GM18867 (cell line): ENCODE data around the gene CD300LG.
"Not testable (repeated sequence)": the region's sequence is repeated elsewhere in the genome, so short reads cannot be mapped to it uniquely, and the experiment has no call there.

ENCODE experiments used
- ATAC-seq: cut with Tn5 transposase; IDR thresholded peaks from one replicate; pipeline ENCODE4 v1.9.1; 2021; ENCODE audit warnings: mild to moderate bottlenecking, moderate library complexity; ENCODE audit not compliant: unreplicated experiment

Gene CD300LG

DNA sequence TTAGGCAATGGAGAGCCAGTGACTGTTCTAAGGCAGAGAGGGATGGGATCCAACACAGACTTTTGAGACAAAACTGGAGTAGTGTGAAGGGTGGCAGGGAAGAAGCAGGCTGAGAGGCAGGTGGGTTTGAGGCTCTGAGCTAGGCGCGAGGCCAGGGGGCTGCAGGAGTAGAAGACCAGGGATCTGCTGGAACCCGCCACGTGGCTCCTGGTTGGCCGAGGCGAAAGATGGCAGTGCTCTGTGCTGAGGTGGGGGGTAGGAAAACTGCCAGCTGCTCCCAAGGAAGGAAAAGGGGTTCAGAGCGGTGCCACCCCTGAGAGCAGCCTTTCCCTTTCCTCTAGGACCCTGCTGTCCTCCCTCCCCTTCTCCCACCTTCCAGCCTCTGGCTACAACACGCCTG is 5.6 kb downstream of the CD300LG start:
- ATAC-seq: no peak

DNA sequence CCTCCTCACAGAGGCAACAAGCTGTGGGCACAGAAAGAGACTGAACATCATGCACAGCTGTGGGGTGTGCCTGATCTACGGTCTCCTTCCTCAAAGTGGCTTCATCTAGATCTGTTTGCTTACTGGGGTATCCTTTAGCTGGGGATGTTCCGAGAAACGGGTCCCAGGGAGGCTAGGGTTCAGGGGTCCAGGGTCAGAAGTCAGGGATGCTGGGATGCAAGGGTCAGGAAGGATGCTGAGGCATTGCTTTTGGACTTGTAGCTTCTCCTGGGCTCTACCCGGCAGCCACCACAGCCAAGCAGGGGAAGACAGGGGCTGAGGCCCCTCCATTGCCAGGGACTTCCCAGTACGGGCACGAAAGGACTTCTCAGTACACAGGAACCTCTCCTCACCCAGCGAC is 6.6 kb downstream of the CD300LG start:
- no peak for ATAC-seq

DNA sequence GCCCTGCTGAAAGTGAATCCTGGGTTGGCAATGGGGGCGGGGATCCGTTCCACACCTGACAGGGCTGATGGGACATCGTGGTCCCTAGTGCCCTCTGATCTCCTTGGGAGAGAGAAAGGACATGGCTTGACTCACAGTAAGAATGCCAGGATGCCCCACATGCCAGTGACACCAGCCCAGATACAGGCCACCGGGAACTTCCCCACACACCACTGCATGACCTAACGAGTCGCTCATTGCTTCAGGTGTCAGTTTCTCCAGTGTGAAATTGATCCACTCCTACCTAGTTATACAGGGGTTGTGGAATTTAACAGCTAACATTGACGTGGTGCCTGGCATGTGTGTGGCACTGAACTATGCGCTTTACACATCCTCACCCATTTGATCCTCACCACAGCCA is 7.5 kb downstream of the CD300LG start:
- ATAC-seq: no peak

DNA sequence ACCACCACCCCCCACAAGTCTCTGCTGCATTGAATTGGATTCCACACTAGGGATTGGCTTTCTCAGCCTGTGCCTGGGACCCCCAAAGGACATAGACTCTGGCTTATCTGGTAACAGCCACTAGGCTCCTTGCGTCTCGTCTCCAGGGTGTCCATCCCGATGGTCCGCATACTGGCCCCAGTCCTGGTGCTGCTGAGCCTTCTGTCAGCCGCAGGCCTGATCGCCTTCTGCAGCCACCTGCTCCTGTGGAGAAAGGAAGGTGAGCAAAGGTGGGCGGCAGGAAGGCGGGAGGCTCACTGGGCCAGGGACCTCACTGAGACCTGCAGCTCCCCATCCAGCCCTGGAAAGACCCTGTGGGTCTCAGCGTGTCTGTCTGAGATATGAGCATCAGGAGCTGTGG is 8.1 kb downstream of the CD300LG start:
- ATAC-seq: no peak

DNA sequence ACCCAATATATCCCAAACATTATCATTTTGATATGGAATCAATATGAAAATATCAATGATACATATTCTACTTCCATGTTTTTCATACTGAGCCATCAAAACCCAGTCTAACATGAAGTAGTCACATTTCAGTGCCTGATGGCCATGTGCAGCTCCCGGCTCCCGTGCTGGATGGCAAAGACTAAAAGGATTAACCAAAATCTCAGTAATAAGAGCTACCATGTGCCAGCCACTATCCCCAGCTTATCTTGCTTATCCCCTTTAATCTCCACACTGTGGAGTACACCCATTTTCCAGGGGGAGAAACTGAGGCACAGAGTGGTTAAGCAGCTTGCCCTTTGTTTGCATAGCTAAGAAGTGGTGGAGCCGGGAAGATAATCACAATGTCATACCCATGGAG is 9.2 kb downstream of the CD300LG start:
- ATAC-seq: no peak

DNA sequence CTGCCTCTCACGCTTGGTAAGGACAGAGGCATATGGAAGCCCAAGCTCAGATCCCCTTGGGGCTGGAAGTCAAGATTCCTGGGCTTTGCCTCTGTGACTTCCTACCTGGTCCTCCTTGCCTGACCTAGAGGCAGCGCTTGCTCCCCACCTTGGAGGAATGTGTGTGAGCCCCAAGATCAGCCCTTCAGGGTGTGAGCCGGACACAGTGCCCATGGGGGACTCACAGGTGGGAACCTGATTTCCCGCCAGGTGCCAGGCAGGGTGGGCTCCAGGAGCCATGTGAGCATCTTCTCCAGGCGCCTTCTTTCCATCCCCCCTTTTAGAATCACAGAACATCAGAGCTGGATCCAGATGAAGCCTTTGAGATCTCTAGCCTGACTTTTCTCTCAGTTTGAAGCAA is 10.2 kb downstream of the CD300LG start:
- no peak for ATAC-seq

DNA sequence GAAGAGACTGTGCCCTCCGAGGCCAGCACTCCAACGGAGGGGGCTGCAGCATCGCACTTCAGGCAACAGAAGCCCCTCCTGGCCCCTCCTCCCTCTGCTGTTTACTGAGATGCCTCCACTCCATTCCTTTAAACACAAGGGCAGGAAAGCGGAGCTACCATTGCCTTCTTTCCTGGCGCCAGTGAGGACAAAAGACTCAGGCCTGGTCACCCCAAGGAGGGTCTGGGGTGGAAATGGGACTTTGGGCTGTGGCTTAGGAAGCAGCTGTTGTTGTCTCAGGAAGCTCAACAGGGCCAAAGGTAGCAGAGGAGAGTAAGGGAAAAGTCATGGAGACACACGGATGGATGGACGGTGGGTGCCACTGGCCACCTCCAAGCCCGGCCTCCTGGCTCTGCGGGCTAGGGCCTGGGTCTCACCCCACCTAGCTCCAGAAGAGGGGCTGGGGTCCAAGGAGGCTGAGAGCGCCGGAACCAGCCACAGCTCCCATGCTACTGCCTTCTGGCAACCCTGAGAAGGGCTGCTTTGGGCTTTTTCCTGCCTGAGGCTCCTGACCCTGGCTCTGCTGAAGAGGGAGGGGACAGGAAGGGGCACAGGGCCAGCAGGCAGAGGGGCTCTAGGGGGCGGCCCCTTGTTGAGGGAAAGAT is 11.1 kb downstream of the CD300LG start:
- no peak for ATAC-seq

DNA sequence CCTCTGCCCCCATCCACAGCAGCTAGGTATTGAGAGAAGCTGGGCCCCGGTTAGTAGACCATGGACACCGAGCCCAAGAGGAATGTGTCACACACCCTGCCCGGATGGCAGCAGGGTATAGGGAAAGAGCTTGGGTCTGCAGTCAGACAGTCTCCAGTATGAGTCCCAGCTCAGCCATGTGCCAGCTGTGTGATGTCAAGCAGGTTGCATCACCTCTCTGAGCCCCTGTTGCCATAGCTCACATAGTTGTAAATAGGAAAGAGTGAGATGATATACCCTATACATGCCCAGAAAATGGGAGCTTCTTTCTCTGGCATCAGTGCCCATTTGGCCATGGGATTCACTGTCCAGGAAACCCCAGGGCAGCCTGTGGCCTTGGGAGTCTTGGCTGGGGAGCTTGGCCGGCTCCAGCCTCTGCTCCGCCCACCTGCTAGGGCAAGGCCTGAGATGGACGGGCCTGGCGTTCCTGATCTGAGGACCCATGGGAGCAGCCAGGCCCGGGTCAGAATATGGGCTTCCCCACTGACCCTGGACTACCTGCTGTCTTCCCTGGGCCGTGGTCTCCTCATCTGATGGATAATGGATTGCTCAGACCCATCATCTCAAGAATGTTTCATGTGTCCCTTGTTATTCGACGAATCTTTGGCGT is 13.2 kb downstream of the CD300LG start:
- no peak for ATAC-seq

DNA sequence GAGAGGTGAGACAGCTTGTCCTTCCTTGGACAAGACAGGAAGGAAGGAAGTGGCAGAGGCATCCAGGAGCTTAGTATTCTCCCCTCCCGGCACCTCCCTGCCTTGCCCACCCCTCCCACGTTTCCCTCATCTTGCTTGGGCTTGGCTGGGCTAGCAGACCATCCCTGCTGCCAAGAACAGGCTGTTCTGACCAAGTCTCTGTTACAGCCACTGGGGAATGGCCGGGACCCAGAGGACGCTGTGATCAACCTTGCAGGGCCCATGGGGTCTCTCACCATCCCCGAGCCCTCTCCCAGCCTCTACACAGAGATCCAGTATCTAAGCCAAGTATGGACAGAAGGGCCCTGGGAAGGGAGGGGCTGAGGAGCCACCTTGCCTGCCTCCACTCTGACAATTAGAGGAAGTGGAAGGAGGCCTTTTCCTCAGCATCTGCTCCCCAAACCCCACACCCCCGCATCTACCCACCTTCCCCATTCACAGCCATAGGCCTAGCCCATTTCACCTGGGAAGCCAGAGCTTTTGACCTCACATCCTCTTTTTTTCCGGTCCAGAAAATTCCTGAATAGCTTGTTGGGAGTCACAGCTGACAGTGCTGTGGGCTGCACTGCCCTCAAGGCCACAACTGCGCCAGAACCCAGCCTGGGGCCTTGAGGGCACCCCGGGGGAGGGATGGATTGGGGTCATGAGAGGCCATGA is 14.1 kb downstream of the CD300LG start:
- ATAC-seq: no peak

DNA sequence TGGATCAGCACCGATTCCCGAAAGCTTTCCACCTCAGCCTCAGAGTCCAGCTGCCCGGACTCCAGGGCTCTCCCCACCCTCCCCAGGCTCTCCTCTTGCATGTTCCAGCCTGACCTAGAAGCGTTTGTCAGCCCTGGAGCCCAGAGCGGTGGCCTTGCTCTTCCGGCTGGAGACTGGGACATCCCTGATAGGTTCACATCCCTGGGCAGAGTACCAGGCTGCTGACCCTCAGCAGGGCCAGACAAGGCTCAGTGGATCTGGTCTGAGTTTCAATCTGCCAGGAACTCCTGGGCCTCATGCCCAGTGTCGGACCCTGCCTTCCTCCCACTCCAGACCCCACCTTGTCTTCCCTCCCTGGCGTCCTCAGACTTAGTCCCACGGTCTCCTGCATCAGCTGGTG is 15.0 kb downstream of the CD300LG start:
- no peak for ATAC-seq

DNA sequence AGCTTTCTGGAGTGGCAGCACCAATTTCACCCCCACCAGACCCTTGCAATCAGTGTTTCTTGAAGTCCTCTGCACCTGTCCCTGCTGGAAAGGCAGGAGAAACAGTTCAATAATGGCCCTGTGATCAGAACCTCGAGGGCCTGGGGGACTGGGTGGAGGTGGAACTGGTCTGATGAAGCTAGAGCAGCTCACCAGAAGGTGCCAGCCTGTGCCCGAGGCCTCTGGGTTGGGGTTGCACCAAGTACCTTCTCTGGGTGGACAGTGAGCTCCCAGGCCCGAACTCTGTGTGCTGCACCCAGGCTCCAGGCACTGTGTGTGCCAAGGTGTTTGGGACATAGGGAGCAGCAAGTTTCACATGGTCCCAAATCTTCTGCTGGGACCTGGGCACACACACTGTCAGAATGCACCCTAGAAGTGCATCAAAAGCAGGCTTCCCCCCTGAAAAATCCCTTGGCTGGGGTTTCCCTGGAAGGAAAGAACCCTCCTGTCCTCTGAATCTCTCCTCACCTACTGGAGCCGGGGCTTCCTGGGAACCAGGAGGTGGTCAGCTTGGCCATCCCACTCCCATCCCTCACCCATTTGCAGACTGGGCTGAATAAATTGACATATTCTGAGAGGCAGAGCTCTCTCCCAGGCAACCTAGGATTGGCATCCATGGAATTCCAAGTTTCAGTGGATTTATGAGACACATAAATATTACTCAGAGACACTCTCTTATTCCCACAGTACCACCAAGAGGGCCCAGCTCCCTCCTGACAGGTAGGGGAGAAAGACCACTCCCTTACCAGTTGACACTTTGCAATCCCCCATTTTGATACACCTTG is 17.4 kb downstream of the CD300LG start:
- no peak for ATAC-seq

DNA sequence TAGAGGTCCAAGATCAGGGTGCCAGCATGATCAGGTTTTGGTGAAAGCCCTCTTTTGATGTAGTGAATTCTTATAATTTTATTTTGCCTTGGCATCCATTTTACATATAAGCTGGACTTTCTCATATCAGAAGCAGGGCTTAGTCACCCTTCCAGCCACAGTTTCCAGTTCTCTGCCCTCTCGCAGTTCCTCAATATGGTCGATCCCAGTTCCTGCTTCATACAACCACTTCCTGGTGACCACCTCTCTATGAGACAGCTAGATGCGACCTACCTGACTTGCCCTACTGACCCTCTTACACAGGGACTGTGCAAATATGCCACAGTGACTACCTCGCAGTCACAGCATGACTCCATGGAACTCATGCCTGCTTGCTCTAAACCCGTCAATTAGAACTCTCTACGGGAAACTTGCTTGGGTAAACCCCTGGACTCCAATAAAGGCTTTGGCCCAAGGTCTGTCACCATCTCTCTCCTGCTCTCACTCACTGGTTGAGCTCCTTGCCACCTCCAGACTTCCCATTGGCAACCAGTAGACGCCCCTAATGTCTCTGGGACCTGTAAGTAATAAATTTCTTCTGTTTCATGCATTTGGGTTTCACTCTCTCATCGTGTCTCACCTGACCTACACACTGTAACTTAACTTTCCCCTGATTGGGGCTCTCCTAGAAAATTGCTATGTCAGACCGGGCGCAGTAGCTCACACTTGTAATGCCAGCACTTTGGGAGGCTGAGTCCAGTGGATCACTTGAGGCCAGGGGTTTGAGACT is 21.4 kb downstream of the CD300LG start:
- no peak for ATAC-seq

DNA sequence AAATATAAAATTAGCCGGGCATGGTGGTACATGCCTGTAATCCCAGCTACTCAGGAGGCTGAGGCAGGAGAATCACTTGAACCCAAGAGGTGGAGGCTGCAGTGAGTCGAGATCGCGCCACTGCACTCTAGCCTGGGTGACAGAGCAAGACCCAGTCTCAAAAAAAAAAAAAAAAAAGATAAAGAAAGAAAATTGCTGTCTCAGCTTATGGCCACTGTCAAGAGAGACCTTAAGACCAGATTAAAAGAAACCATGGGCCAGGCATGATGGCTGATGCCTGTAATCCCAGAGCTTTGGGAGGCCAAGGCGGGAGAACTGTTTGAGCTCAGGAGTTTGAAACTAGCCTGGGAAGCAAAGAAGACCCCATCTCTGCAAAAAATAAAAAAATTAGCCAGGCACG is 22.1 kb downstream of the CD300LG start:
- ATAC-seq: not testable (repeated sequence)

DNA sequence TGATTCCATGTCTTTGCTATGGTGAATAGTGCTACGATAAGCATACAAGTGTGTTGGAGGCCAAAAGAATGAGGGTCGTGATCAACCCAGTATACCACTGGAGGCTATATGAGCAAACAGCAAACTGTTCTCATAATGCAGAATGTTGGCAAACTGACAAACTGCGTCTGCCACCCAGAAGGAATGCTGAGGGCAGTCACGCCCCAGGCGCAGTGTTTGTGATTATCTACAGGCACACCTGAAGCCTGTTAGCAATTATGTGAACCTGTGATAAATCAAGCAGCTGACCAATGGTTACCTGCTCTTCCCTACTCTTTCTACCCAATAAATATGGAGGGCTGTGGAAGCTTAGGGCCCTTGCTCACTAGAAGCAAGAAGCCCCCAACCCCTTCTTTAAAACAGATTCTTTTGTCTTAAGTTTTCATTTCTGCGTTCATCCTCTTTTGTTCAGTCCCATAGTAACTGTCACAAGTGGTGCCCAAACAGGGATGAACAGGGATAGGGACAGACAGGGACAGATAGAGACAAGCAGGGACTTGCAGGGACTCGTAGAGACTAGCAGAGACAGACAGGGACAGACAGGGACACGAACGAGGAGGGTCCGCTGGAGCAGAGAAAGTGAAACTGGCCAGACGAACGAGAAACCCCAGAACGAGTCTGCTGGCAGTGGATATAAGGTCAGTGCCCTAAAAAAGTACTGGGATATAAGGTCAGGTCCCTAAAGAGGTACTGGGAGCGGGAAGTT is 25.1 kb downstream of the CD300LG start:
- no peak for ATAC-seq

DNA sequence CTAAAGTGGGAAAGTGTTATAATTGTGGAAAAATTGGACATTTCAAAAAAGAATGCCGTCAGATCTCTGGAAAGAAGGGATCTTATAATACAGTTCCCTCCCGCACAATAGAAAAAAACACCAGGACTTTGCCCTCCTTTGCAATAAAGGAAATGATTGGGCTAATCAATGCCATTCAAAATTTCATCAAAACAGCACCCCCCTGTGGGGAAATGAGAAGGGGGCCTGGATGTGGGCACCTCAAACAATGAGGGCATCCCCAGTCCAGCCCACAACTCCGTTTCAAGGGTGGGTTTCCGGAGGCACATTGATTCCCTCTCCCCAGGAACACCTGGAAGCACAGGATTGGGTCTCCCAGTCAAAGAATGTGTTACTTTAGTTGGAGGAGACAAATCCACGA is 26.1 kb downstream of the CD300LG start:
- no peak for ATAC-seq

DNA sequence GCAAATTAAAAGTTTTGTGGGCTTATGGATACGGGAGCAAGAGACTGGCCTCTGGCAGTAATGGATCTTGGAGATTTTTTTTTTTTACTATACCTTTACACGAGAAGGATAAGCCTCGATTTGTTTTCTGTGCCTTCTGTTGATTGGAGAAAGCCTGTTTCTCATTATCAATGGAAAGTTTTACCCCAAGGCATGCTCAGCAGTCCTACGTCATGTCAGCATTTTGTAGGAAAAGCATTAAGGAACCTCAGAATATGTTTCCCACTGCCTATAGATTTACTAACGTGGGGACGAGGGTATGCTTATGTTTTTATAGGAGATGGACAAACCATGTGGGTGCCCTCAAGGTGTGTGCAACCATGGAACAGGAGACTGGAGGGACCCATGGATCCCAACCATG is 26.8 kb downstream of the CD300LG start:
- no peak for ATAC-seq

DNA sequence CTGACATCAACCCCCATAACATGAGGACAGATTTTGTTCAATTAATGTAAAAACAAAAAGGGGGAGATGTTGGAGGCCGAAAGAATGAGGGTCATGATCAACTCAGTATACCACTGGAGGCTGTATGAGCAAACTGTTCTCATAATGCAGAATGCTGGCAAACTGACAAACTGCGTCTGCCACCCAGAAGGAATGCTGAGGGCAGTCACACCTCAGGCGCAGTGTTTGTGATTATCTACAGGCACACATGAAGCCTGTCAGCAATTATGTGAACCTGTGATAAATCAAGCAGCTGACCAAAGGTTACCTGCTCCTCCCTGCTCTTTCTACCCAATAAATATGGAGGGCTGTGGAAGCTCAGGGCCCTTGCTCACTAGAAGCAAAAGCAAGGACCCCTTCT is 27.3 kb downstream of the CD300LG start:
- ATAC-seq: no peak

DNA sequence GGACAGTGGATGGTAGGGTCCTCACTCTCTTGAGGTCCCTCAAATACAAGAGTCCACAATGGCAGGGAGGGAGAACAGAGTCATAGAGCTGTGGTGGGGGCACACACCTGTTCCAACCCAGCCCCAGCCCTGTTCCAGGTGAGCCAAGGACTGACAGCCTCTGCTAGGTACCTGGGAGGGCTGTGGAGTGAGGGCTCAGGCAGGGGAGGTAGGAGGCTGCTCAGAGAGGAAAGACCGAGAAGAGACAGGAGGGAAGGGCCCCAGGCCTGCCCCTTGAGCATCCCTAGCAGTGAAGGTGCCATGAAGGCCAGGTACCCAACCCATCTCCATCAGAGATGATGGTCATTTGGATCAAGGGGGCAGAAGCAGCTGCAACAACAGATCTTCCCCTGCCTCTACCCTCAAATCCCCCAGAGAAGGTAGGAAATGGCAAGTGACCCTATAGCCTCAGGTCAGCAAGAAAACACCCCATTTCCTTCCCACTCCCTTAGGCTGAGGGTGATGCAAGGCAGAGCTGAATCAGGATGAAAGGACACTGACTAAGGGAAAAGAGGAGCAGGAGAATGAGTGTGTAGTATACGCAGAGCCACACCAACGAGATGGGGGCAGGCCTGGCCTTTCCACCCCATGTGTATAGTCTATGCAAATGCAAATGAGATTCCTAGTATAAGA is 28.6 kb downstream of the CD300LG start:
- ATAC-seq: no peak

DNA sequence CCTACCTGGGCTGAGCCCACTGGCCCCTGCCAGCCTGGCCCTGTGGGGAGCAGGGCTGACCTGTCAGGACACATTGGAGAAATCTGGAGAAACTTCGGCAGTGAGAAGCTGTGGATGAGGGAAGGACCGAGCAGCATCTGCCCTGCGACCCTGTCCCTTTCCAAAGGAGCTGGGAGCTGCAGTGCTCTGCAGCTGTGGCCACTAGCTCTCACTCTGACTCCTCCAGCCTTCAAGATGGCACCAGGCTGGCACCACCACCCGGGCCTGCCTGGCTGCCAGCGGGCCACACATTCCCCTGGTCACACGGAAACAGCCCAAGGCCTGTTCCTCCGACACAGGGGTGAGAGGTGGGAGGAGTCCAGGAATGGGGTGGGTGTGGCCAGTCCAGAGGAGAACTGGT is 30.1 kb downstream of the CD300LG start:
- ATAC-seq: no peak
